ENCODE results near the gene LRRN3.

Gene LRRN3

GRCh38 chr7:111107579-111107978, 16.7 kb downstream of the LRRN3 start:
- no peak for DNase-seq (ENCODE audit: low spot score)

- DNase-seq (ENCODE audit: low spot score) = no peak
These were observed 17.1 kb downstream of the LRRN3 start for GRCh38 chr7:111108000-111108399.

GRCh38 chr7:111108496-111108895, 17.6 kb downstream of the LRRN3 start:
- DNase-seq (ENCODE audit: low spot score) = peak; percentile 16

- no peak for DNase-seq (ENCODE audit: low spot score)
These were observed 21.5 kb downstream of the LRRN3 start for GRCh38 chr7:111112439-111112838.

- peak; percentile 48 for DNase-seq (ENCODE audit: low spot score)
These were observed 22.5 kb downstream of the LRRN3 start for GRCh38 chr7:111113263-111114017.

GRCh38 chr7:111115966-111116365, 25.0 kb downstream of the LRRN3 start:
- no peak for DNase-seq (ENCODE audit: low spot score)

- DNase-seq (ENCODE audit: low spot score) = peak; percentile 22
These were observed 36.1 kb downstream of the LRRN3 start for GRCh38 chr7:111126987-111127386.

GRCh38 chr7:111129435-111129834, 38.5 kb downstream of the LRRN3 start:
- DNase-seq (ENCODE audit: low spot score) = no peak

- DNase-seq (ENCODE audit: low spot score) = no peak
These were observed 41.9 kb downstream of the LRRN3 start for GRCh38 chr7:111132833-111133232.

GRCh38 chr7:111137296-111138192, 46.6 kb downstream of the LRRN3 start:
- no peak for DNase-seq (ENCODE audit: low spot score)

- peak; percentile 14 for DNase-seq (ENCODE audit: low spot score)
These were observed 47.3 kb downstream of the LRRN3 start for GRCh38 chr7:111138193-111138569.

GRCh38 chr7:111138586-111138985, 47.7 kb downstream of the LRRN3 start:
- DNase-seq (ENCODE audit: low spot score) = no peak

GRCh38 chr7:111140091-111140865, 49.4 kb downstream of the LRRN3 start:
- DNase-seq (ENCODE audit: low spot score) = no peak

GRCh38 chr7:111145472-111145871, 54.5 kb downstream of the LRRN3 start:
- DNase-seq (ENCODE audit: low spot score) = no peak

- no peak for DNase-seq (ENCODE audit: low spot score)
These were observed 55.2 kb downstream of the LRRN3 start for GRCh38 chr7:111146136-111146535.

- no peak for DNase-seq (ENCODE audit: low spot score)
These were observed 57.0 kb downstream of the LRRN3 start for GRCh38 chr7:111147708-111148533.

GRCh38 chr7:111150709-111151108, 59.8 kb downstream of the LRRN3 start:
- DNase-seq (ENCODE audit: low spot score) = no peak

GRCh38 chr7:111159426-111159825, 68.5 kb downstream of the LRRN3 start:
- peak; percentile 35 for DNase-seq (ENCODE audit: low spot score)

GRCh38 chr7:111160297-111160696, 69.4 kb downstream of the LRRN3 start:
- DNase-seq (ENCODE audit: low spot score) = no peak

GRCh38 chr7:111162692-111163091, 71.8 kb downstream of the LRRN3 start:
- DNase-seq (ENCODE audit: low spot score) = no peak

- DNase-seq (ENCODE audit: low spot score) = no peak
These were observed 73.5 kb downstream of the LRRN3 start for GRCh38 chr7:111164442-111164841.

GRCh38 chr7:111168182-111168581, 77.3 kb downstream of the LRRN3 start:
- DNase-seq (ENCODE audit: low spot score) = no peak

Measured in GM03348 (cell line).